ENCODE data around the gene SMAGP.

SMAGP gene

DNA sequence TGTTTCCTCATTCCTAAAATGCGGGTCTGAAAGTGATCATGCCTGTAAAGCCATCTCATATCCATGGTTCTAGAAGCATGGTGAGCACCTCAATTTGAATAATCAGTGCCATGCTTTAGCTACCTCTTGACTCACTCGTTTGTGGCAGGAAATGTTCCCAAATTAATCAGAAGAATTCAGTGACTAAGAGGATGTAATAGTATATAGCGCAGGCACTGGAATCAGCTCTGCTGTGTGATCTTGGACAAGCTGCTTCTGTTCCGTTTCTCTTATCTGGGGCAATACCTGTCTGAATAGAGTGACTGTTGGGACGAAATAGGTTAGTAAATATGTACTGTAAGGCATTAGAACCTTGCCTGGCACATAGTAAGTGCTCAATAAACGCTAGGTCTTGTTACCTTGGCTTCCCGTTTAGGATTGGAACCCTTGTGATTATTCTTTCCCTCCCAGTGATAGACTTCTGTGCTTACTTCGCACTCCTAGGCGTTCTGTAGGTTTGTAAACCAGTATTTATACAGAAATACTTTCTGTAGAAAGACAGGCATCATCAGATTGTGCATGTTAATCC lies 820 bp upstream of the SMAGP start:
- H3F3A ChIP-seq (ENCODE audit: insufficient read depth, low read length), result no peaks in the 10 kb centered on the region
- H3K4me1 ChIP-seq (ENCODE audit: insufficient read depth, low read length, severe bottlenecking), result peaks cover 10% of the 10 kb centered on the region
- H3K27me3 ChIP-seq (ENCODE audit: insufficient read depth, low read length), result no peaks in the 10 kb centered on the region
- no peak for TF ChIP-seq EZH2 (IDR thresholded peaks at IDR 0.05; ENCODE audit: borderline replicate concordance, low read length)
- TF ChIP-seq, protein P1, sequence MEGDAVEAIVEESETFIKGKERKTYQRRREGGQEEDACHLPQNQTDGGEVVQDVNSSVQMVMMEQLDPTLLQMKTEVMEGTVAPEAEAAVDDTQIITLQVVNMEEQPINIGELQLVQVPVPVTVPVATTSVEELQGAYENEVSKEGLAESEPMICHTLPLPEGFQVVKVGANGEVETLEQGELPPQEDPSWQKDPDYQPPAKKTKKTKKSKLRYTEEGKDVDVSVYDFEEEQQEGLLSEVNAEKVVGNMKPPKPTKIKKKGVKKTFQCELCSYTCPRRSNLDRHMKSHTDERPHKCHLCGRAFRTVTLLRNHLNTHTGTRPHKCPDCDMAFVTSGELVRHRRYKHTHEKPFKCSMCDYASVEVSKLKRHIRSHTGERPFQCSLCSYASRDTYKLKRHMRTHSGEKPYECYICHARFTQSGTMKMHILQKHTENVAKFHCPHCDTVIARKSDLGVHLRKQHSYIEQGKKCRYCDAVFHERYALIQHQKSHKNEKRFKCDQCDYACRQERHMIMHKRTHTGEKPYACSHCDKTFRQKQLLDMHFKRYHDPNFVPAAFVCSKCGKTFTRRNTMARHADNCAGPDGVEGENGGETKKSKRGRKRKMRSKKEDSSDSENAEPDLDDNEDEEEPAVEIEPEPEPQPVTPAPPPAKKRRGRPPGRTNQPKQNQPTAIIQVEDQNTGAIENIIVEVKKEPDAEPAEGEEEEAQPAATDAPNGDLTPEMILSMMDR (IDR thresholded peaks at IDR 0.05; ENCODE audit: low read length), result no peak
- H3K79me2 ChIP-seq (ENCODE audit: insufficient read depth, low read length), result no peaks in the 10 kb centered on the region
- no peak overlapping the region for H3K9ac ChIP-seq (ENCODE audit: low read length)
- no peaks in the 10 kb centered on the region for H3K9me3 ChIP-seq (ENCODE audit: low read length)
- H3K9me2 ChIP-seq (ENCODE audit: low read depth, low read length), result no peaks in the 10 kb centered on the region
- H3K36me3 ChIP-seq (ENCODE audit: insufficient read depth, low read length), result no peaks in the 10 kb centered on the region
- no peak overlapping the region for H2AFZ ChIP-seq (ENCODE audit: low read length)
- H3K4me2 ChIP-seq (ENCODE audit: low read length), result peak overlapping the region; percentile 89
- H3K4me3 ChIP-seq (ENCODE audit: low read depth, low read length, poor library complexity, severe bottlenecking), result no peak overlapping the region
- no peaks in the 10 kb centered on the region for H4K20me1 ChIP-seq (ENCODE audit: insufficient read depth, low read length)
- no peak overlapping the region for H3K27ac ChIP-seq (ENCODE audit: low read depth, low read length, poor library complexity, severe bottlenecking)

DNA sequence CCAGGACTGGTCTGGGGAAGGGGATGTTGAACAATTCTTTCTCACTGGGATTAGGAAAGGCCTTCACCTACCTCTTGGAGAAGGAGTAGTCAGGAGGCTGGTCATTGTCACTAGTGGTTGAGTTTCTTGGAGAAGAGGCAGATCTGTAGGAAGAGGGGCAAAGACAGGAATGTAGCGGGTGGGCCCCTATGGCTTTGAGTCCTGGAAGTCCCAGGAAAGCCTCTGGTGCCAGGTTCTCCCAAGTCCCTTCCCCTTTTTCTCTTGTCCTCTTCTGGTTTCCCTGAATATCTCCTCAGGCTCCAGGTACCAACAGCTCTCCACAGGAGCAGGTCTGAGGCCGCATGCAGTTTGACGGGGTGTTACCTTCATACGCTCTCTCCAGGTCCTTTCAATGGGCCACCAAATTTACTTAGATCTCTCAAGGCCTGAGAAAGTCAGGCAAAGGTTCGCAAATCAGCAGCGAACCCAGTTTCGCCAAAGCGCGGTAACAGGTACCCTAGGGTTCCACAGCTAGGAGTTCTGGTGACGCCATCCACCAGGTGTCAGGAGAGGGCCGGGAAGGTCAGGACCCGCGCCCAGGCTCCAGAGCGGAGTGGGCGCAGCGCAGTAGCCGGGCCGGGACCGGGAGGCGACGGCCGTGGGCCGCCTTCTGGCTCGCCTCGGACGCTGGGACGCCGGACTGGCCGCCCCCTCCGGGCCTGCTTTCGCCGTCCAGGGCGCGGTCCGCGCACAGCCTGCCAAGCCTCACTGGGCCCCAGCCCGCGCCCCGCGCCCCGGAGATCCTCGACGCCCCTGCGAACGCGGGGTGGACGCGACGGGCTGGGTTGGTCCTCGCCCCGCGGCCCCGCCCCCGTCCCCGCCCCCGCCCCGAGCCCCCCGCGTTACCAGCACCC lies 795 bp downstream of the SMAGP start:
- no peaks in the 10 kb centered on the region for H3F3A ChIP-seq (ENCODE audit: insufficient read depth, low read length)
- H3K4me1 ChIP-seq (ENCODE audit: insufficient read depth, low read length, severe bottlenecking), result peaks cover 10% of the 10 kb centered on the region
- H2AFZ ChIP-seq (ENCODE audit: low read length), result no peak overlapping the region
- no peaks in the 10 kb centered on the region for H3K79me2 ChIP-seq (ENCODE audit: insufficient read depth, low read length)
- no peaks in the 10 kb centered on the region for H3K36me3 ChIP-seq (ENCODE audit: insufficient read depth, low read length)
- no peak for TF ChIP-seq EZH2 (IDR thresholded peaks at IDR 0.05; ENCODE audit: borderline replicate concordance, low read length)
- TF ChIP-seq, protein P1 (IDR thresholded peaks at IDR 0.05; ENCODE audit: low read length), result peak; percentile 33; the same call in 1 of the 2 replicates
- no peak overlapping the region for H3K27ac ChIP-seq (ENCODE audit: low read depth, low read length, poor library complexity, severe bottlenecking)
- no peaks in the 10 kb centered on the region for H3K27me3 ChIP-seq (ENCODE audit: insufficient read depth, low read length)
- H3K4me3 ChIP-seq (ENCODE audit: low read depth, low read length, poor library complexity, severe bottlenecking), result peak overlapping the region; percentile 64
- H3K9me3 ChIP-seq (ENCODE audit: low read length), result no peaks in the 10 kb centered on the region
- peak overlapping the region; percentile 89; the same call in 1 of the 2 replicates for H3K4me2 ChIP-seq (ENCODE audit: low read length)
- H3K9ac ChIP-seq (ENCODE audit: low read length), result no peak overlapping the region
- no peaks in the 10 kb centered on the region for H4K20me1 ChIP-seq (ENCODE audit: insufficient read depth, low read length)
- H3K9me2 ChIP-seq (ENCODE audit: low read depth, low read length), result no peaks in the 10 kb centered on the region

DNA sequence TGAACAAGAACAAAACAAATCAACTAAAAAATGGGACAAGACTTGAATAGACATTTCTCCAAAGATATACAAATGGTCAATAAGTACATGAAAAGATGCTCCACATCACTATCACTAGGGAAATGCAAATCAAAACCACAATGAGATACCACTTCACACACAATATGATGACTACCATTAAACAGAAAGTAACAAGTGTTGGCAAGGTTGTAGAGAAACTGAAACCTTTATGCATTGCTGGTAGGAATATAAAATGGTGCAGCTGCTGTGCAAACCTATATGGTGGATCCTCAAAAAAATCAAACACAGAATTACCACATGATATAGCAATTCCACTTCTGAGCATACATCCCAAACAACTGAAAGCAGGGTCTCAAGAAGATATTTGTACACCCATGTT lies 5.2 kb downstream of the SMAGP start:
- no peak overlapping the region for H3K27ac ChIP-seq (ENCODE audit: low read depth, low read length, poor library complexity, severe bottlenecking)
- peaks cover 4% of the 10 kb centered on the region for H3K4me1 ChIP-seq (ENCODE audit: insufficient read depth, low read length, severe bottlenecking)
- H4K20me1 ChIP-seq (ENCODE audit: insufficient read depth, low read length), result no peaks in the 10 kb centered on the region
- H3K4me2 ChIP-seq (ENCODE audit: low read length), result no peak overlapping the region
- H3K9me2 ChIP-seq (ENCODE audit: low read depth, low read length), result no peaks in the 10 kb centered on the region
- no peaks in the 10 kb centered on the region for H3K79me2 ChIP-seq (ENCODE audit: insufficient read depth, low read length)
- H3K9ac ChIP-seq (ENCODE audit: low read length), result no peak overlapping the region
- no peaks in the 10 kb centered on the region for H3K36me3 ChIP-seq (ENCODE audit: insufficient read depth, low read length)
- H3K27me3 ChIP-seq (ENCODE audit: insufficient read depth, low read length), result no peaks in the 10 kb centered on the region
- TF ChIP-seq, protein P1 (IDR thresholded peaks at IDR 0.05; ENCODE audit: low read length), result no peak
- no peak for TF ChIP-seq EZH2 (IDR thresholded peaks at IDR 0.05; ENCODE audit: borderline replicate concordance, low read length)
- H3K4me3 ChIP-seq (ENCODE audit: low read depth, low read length, poor library complexity, severe bottlenecking), result no peak overlapping the region
- no peaks in the 10 kb centered on the region for H3K9me3 ChIP-seq (ENCODE audit: low read length)
- H3F3A ChIP-seq (ENCODE audit: insufficient read depth, low read length), result no peaks in the 10 kb centered on the region
- no peak overlapping the region for H2AFZ ChIP-seq (ENCODE audit: low read length)

All from OCI-LY1 (cell line).